ENCODE measurements around the gene NMNAT2. TPM values are rescaled to one million over a fixed set of nuclear protein-coding genes. Genes with fewer than 3 reads are reported as not detected.

Gene NMNAT2
- total and polyA plus RNA-seq, 2 donors from 2014 or later = 0.17 to 2.0 TPM

- no peaks in the 10 kb centered on the region for H3K36me3 ChIP-seq (ENCODE audit: control insufficient read depth in 2 of 3, insufficient read depth in 3 of 3, low read length in 3 of 3)
- DNase-seq (no peak), FAIRE-seq (peak; percentile 55)
- H3K4me3 ChIP-seq (ENCODE audit: low read length in 3 of 3) = no peak overlapping the region
- no peak for TF ChIP-seq CTCF (IDR thresholded peaks at IDR 0.05; ENCODE audit: borderline replicate concordance, extremely low read depth, insufficient read depth)
- H3K27me3 ChIP-seq (ENCODE audit: control insufficient read depth, insufficient read depth, low read length) = no peaks in the 10 kb centered on the region
- no peaks in the 10 kb centered on the region for H3K9me3 ChIP-seq (ENCODE audit: control insufficient read depth in 2 of 3, insufficient read depth in 1 of 3, low read length in 3 of 3)
- no peaks in the 10 kb centered on the region for H3K4me1 ChIP-seq (ENCODE audit: control insufficient read depth in 2 of 3, insufficient read depth in 2 of 3, low read depth in 1 of 3, low read length in 3 of 3)
- no peak overlapping the region for H3K27ac ChIP-seq (ENCODE audit: low read depth in 2 of 2, low read length in 2 of 2)
- intact Hi-C loops (cut with DNase I) = no loop called here
- no peak overlapping the region for H3K9ac ChIP-seq (ENCODE audit: low read length in 3 of 3)
Observed at GRCh38 chr1:183456826-183457225, 38.6 kb upstream of the NMNAT2 start.

- Histone ChIP-seq H3K4me3 (ENCODE audit: low read length in 3 of 3) (no peak overlapping the region), H3K27me3 (ENCODE audit: control insufficient read depth, insufficient read depth, low read length) (no peaks in the 10 kb centered on the region), H3K9me3 (ENCODE audit: control insufficient read depth in 2 of 3, insufficient read depth in 1 of 3, low read length in 3 of 3) (no peaks in the 10 kb centered on the region), H3K4me1 (ENCODE audit: control insufficient read depth in 2 of 3, insufficient read depth in 2 of 3, low read depth in 1 of 3, low read length in 3 of 3) (no peaks in the 10 kb centered on the region), H3K9ac (ENCODE audit: low read length in 3 of 3) (no peak overlapping the region), H3K36me3 (ENCODE audit: control insufficient read depth in 2 of 3, insufficient read depth in 3 of 3, low read length in 3 of 3) (no peaks in the 10 kb centered on the region), H3K27ac (ENCODE audit: low read depth in 2 of 2, low read length in 2 of 2) (no peak overlapping the region)
- intact Hi-C loops (cut with DNase I) = no loop called here
- DNase-seq = no peak
- FAIRE-seq = no peak
- TF ChIP-seq CTCF (IDR thresholded peaks at IDR 0.05; ENCODE audit: borderline replicate concordance, extremely low read depth, insufficient read depth) = no peak
Observed at GRCh38 chr1:183454377-183454776, 36.2 kb upstream of the NMNAT2 start.

- no peak for TF ChIP-seq CTCF (IDR thresholded peaks at IDR 0.05; ENCODE audit: borderline replicate concordance, extremely low read depth, insufficient read depth)
- H3K27me3 ChIP-seq (ENCODE audit: control insufficient read depth, insufficient read depth, low read length) = no peaks in the 10 kb centered on the region
- H3K9me3 ChIP-seq (ENCODE audit: control insufficient read depth in 2 of 3, insufficient read depth in 1 of 3, low read length in 3 of 3) = no peaks in the 10 kb centered on the region
- intact Hi-C loops (cut with DNase I) = no loop called here
- H3K36me3 ChIP-seq (ENCODE audit: control insufficient read depth in 2 of 3, insufficient read depth in 3 of 3, low read length in 3 of 3) = no peaks in the 10 kb centered on the region
- DNase-seq = no peak
- no peak overlapping the region for H3K9ac ChIP-seq (ENCODE audit: low read length in 3 of 3)
- H3K4me1 ChIP-seq (ENCODE audit: control insufficient read depth in 2 of 3, insufficient read depth in 2 of 3, low read depth in 1 of 3, low read length in 3 of 3) = no peaks in the 10 kb centered on the region
- H3K27ac ChIP-seq (ENCODE audit: low read depth in 2 of 2, low read length in 2 of 2) = no peak overlapping the region
- FAIRE-seq = no peak
- no peak overlapping the region for H3K4me3 ChIP-seq (ENCODE audit: low read length in 3 of 3)
Observed at GRCh38 chr1:183450093-183450492, 31.9 kb upstream of the NMNAT2 start.

- Histone ChIP-seq H3K27ac (ENCODE audit: low read depth in 2 of 2, low read length in 2 of 2) (no peak overlapping the region), H3K4me1 (ENCODE audit: control insufficient read depth in 2 of 3, insufficient read depth in 2 of 3, low read depth in 1 of 3, low read length in 3 of 3) (no peaks in the 10 kb centered on the region), H3K9ac (ENCODE audit: low read length in 3 of 3) (no peak overlapping the region), H3K4me3 (ENCODE audit: low read length in 3 of 3) (no peak overlapping the region), H3K27me3 (ENCODE audit: control insufficient read depth, insufficient read depth, low read length) (no peaks in the 10 kb centered on the region), H3K9me3 (ENCODE audit: control insufficient read depth in 2 of 3, insufficient read depth in 1 of 3, low read length in 3 of 3) (no peaks in the 10 kb centered on the region), H3K36me3 (ENCODE audit: control insufficient read depth in 2 of 3, insufficient read depth in 3 of 3, low read length in 3 of 3) (no peaks in the 10 kb centered on the region)
- intact Hi-C loops (cut with DNase I) = no loop called here
- DNase-seq (no peak), FAIRE-seq (no peak)
- no peak for TF ChIP-seq CTCF (IDR thresholded peaks at IDR 0.05; ENCODE audit: borderline replicate concordance, extremely low read depth, insufficient read depth)
Observed at GRCh38 chr1:183449223-183449770, 31.1 kb upstream of the NMNAT2 start.
